ENCODE measurements around the gene CCN5.
"Not testable (repeated sequence)": the region's sequence is repeated elsewhere in the genome, so short reads cannot be mapped to it uniquely, and the experiment has no call there.

The CCN5 gene

GRCh38 chr20:44759595-44759994, 44.4 kb downstream of the CCN5 start:
- no peak for DNase-seq (ENCODE audit: low spot score)

DNA sequence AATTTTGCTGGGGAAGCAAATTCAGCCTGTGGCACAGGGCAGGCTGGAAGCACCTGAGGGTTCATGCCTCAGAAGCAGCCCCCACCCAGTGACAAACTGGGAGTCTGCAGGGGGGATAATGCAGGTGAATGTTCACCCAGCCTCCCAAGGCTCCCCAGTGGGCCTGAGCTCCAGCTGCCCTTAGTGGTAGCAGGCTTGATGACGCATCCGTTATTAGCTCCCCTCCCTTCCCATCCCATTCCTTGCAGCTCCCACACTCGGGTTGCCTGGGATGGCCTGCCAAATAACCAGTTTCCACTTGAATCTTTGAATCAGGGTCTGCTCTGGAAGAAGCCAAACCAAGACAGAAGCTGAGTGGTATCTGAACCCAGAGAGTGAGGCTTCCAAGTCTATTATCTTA, 46.3 kb downstream of the CCN5 start:
- no peak for DNase-seq (ENCODE audit: low spot score)

GRCh38 chr20:44762466-44763140, 47.4 kb downstream of the CCN5 start:
- no peak for DNase-seq (ENCODE audit: low spot score)

- DNase-seq (ENCODE audit: low spot score) = not testable (repeated sequence)
Measured at GRCh38 chr20:44763798-44764197, 48.6 kb downstream of the CCN5 start.

GRCh38 chr20:44765091-44765490, 49.9 kb downstream of the CCN5 start:
- no peak for DNase-seq (ENCODE audit: low spot score)

GRCh38 chr20:44765701-44766347, 50.7 kb downstream of the CCN5 start:
- DNase-seq (ENCODE audit: low spot score) = no peak

GRCh38 chr20:44768256-44768655, 53.1 kb downstream of the CCN5 start:
- no peak for DNase-seq (ENCODE audit: low spot score)

GRCh38 chr20:44768854-44769480, 53.8 kb downstream of the CCN5 start:
- DNase-seq (ENCODE audit: low spot score) = no peak

- no peak for DNase-seq (ENCODE audit: low spot score)
Measured at GRCh38 chr20:44769481-44769863, 54.3 kb downstream of the CCN5 start.

GRCh38 chr20:44770484-44771171, 55.5 kb downstream of the CCN5 start:
- no peak for DNase-seq (ENCODE audit: low spot score)

- DNase-seq (ENCODE audit: low spot score) = no peak
Measured at GRCh38 chr20:44771172-44771535, 56.0 kb downstream of the CCN5 start.

DNA sequence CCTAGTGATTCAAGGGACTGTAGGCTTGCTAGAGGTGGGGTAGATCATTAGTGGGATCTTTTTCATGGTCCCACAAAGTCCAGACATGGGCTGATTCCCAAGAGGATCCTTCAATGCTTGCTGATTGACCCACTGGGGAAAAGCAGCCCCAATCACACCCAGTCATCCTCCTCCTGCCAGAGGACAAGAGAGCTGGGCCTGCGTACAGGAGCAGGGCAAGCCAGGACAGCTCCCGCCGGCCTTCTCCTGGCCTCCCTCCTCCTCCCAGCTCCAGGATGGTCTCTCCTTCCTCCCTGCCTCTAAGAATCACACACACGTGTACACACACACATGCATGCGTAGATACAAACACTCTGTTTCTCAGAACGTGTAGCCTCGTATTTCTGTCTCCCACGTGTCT, 57.5 kb downstream of the CCN5 start:
- no peak for DNase-seq (ENCODE audit: low spot score)

DNA sequence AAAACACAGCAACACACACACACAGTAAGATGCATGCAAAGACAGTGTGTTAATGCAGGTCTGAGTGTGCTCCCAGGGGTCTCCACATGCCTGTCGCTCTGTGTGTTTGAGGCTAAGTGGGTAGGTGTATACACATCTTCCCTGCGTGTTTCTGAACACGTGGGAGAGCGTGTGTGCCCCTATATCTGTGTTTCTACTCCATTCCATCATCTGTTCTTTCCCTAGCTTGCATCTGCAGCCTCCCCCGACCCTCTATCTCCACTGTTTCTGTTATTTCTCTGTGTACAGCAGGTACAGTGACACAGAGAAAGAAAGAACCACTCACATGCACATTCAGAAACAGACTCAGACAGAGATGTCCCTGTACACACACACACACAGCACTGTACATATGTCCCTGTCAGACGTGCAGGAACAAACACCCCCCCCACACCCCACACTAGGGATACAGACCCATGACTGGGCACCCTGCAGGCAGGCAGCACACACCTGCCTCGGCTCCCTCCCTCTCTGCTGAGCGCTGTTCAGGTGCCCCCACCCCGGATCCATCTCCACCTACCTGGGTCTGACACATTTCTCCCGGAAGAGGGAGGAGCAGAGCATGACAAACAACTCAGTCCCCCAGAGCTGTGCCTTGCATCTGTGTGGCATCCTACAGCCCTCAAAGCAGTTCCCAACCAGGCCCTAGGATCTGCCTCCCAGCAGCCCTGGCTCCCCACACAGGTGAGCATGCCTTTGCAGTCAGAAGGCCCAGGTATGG, 58.1 kb downstream of the CCN5 start:
- DNase-seq (ENCODE audit: low spot score) = no peak

DNA sequence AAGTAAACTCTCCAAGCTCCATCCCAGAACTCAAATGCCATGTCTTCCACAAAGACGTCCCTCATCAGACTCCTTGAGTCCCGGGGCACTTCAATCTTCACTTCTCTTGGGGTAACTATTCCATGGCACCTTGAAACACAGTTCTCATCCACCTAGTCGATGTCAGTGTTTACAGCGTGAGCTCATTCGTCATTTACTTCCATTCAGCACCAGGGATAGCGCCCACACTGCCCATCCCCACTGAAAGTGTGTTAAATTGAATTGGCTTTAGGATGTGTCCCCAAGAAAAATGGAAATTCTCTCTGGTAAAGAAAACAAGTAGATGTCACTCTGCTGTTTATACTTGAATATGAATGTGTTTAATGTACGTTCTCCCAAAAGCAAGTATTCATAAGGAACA, 61.8 kb downstream of the CCN5 start:
- DNase-seq (ENCODE audit: low spot score) = no peak

All from hepatic stellate cell (primary cell).